H9 (cell line): ENCODE measurements around the gene TIMM13. TPM values are rescaled to one million over a fixed set of nuclear protein-coding genes. Genes with fewer than 3 reads are reported as not detected.

ENCODE experiments used
- DNase-seq: peaks from one replicate; pipeline ENCODE4 v3.0.0-alpha.2; 2017
- H2AFZ ChIP-seq: one replicate; pipeline ENCODE4 v1.6.1; 2013; ENCODE audit warnings: mild to moderate bottlenecking, low read length, control low read depth, moderate library complexity
- H2AK5ac ChIP-seq: 2 replicates; pipeline ENCODE4 v1.6.1; 2013; ENCODE audit warnings: low read length, control low read depth, mixed read lengths; ENCODE audit not compliant: insufficient read length
- H2BK120ac ChIP-seq: one replicate; pipeline ENCODE4 v1.6.1; 2013; ENCODE audit warnings: low read depth, mild to moderate bottlenecking, low read length, control low read depth, inconsistent platforms; ENCODE audit not compliant: poor library complexity, severe bottlenecking
- H2BK12ac ChIP-seq: 2 replicates; pipeline ENCODE4 v1.6.1; 2013; ENCODE audit warnings: low read length, control low read depth, mixed read lengths, low read depth; ENCODE audit not compliant: insufficient read length
- H2BK15ac ChIP-seq: 2 replicates; pipeline ENCODE4 v1.6.1; 2013; ENCODE audit warnings: low read depth, low read length, control low read depth
- H2BK20ac ChIP-seq: one replicate; pipeline ENCODE4 v1.6.1; 2013; ENCODE audit warnings: low read depth, mild to moderate bottlenecking, low read length, control low read depth, inconsistent platforms; ENCODE audit not compliant: poor library complexity, severe bottlenecking
- H2BK5ac ChIP-seq: 2 replicates; pipeline ENCODE4 v1.6.1; 2013; ENCODE audit warnings: low read length, control low read depth, mixed read lengths; ENCODE audit not compliant: insufficient read length
- H3K14ac ChIP-seq: 2 replicates; pipeline ENCODE4 v1.6.1; 2013; ENCODE audit warnings: low read length, control low read depth; ENCODE audit not compliant: insufficient read depth
- H3K18ac ChIP-seq: 2 replicates; pipeline ENCODE4 v1.6.1; 2013; ENCODE audit warnings: low read depth, mild to moderate bottlenecking, mixed read lengths, low read length, control low read depth; ENCODE audit not compliant: insufficient read length
- H3K23ac ChIP-seq: 2 replicates; pipeline ENCODE4 v1.6.1; 2013; ENCODE audit warnings: low read length, control low read depth, mixed read lengths, low read depth; ENCODE audit not compliant: insufficient read length
- H3K23me2 ChIP-seq: 2 replicates; pipeline ENCODE4 v1.6.1; 2013; ENCODE audit warnings: low read depth, mild to moderate bottlenecking, mixed read lengths, low read length, control low read depth; ENCODE audit not compliant: insufficient read length, poor library complexity, severe bottlenecking
- H3K27ac ChIP-seq: 2 replicates; pipeline ENCODE4 v1.5.1; 2013; ENCODE audit warnings: low read length, control low read depth, mixed read lengths, low read depth; ENCODE audit not compliant: insufficient read length
- H3K27me3 ChIP-seq: 2 replicates; pipeline ENCODE4 v1.6.1; 2013; ENCODE audit warnings: low read length, control low read depth, inconsistent platforms; ENCODE audit not compliant: insufficient read depth
- H3K4ac ChIP-seq: 2 replicates; pipeline ENCODE4 v1.6.1; 2013; ENCODE audit warnings: low read depth, mild to moderate bottlenecking, control low read depth, inconsistent platforms, low read length, moderate library complexity
- H3K4me1 ChIP-seq: 2 replicates; pipeline ENCODE4 v1.6.1; 2013; ENCODE audit warnings: low read length, control low read depth, inconsistent platforms; ENCODE audit not compliant: insufficient read depth
- H3K4me2 ChIP-seq: 2 replicates; pipeline ENCODE4 v1.6.1; 2013; ENCODE audit warnings: low read length, control low read depth, mixed read lengths; ENCODE audit not compliant: insufficient read length, insufficient read depth
- H3K56ac ChIP-seq: 2 replicates; pipeline ENCODE4 v1.6.1; 2013; ENCODE audit warnings: low read depth, mild to moderate bottlenecking, mixed read lengths, low read length, control low read depth; ENCODE audit not compliant: insufficient read length
- H3K79me1 ChIP-seq: 2 replicates; pipeline ENCODE4 v1.6.1; 2013; ENCODE audit warnings: low read depth, mild to moderate bottlenecking, moderate library complexity, low read length, control low read depth, inconsistent platforms; ENCODE audit not compliant: insufficient read depth, poor library complexity, severe bottlenecking
- H3K79me2 ChIP-seq: 2 replicates; pipeline ENCODE4 v1.6.1; 2013; ENCODE audit warnings: low read length, control low read depth, inconsistent platforms; ENCODE audit not compliant: insufficient read depth
- H3K9ac ChIP-seq: 2 replicates; pipeline ENCODE4 v1.6.1; 2013; ENCODE audit warnings: low read length, control low read depth, mixed read lengths; ENCODE audit not compliant: insufficient read length; ENCODE audit errors: extremely low read depth
- H3K9me3 ChIP-seq: one replicate; pipeline ENCODE4 v1.6.1; 2013; ENCODE audit warnings: low read depth, low read length, inconsistent platforms; ENCODE audit not compliant: control insufficient read depth
- H3T11ph ChIP-seq: one replicate; pipeline ENCODE4 v1.6.1; 2013; ENCODE audit warnings: mild to moderate bottlenecking, low read length, control low read depth, inconsistent platforms
- H4K20me1 ChIP-seq: one replicate; pipeline ENCODE4 v1.6.1; 2013; ENCODE audit not compliant: control insufficient read depth, insufficient read length, insufficient read depth
- H4K5ac ChIP-seq: 2 replicates; pipeline ENCODE4 v1.6.1; 2013; ENCODE audit warnings: low read depth, mild to moderate bottlenecking, mixed read lengths, low read length, control low read depth; ENCODE audit not compliant: insufficient read length
- H4K8ac ChIP-seq: replicated peaks from 2 replicates; pipeline ENCODE4 v1.6.1; 2013; ENCODE audit warnings: low read length, control low read depth, mixed read lengths, low read depth; ENCODE audit not compliant: insufficient read length
- H4K91ac ChIP-seq: 2 replicates; pipeline ENCODE4 v1.6.1; 2013; ENCODE audit warnings: low read depth, mild to moderate bottlenecking, moderate library complexity, mixed read lengths, low read length, control low read depth; ENCODE audit not compliant: insufficient read length
- H3K27ac Mint-ChIP-seq, 3 experiments: 2 replicates in 2 of 3; 3 replicates in 1 of 3; pipeline ENCODE4 v1.8.0; 2020 to 2021; ENCODE audit warnings: mixed read lengths in 3 of 3, mild to moderate bottlenecking in 1 of 3, moderate library complexity in 1 of 3
- H3K27me3 Mint-ChIP-seq: 2 replicates; pipeline ENCODE4 v1.8.0; 2021; ENCODE audit warnings: low read depth, mild to moderate bottlenecking, moderate library complexity, mixed read lengths
- H3K36me3 Mint-ChIP-seq, 3 experiments: 2 replicates in 2 of 3; 3 replicates in 1 of 3; pipeline ENCODE4 v1.8.0; 2020 to 2021; ENCODE audit warnings: low read depth in 3 of 3, mixed read lengths in 3 of 3; ENCODE audit not compliant: insufficient read depth in 1 of 3
- H3K4me1 Mint-ChIP-seq, 2 experiments: 2 replicates each; pipeline ENCODE4 v1.8.0; 2020; ENCODE audit warnings: mixed read lengths in 2 of 2
- H3K4me3 Mint-ChIP-seq, 2 experiments: 2 replicates in 1 of 2; 3 replicates in 1 of 2; pipeline ENCODE4 v1.8.0; 2020 to 2021; ENCODE audit warnings: mild to moderate bottlenecking in 2 of 2, mixed read lengths in 2 of 2, moderate library complexity in 1 of 2
- H3K9me3 Mint-ChIP-seq, 2 experiments: 2 replicates in 1 of 2; 3 replicates in 1 of 2; pipeline ENCODE4 v1.8.0; 2020; ENCODE audit warnings: mild to moderate bottlenecking in 2 of 2, mixed read lengths in 2 of 2, moderate library complexity in 1 of 2
- WGBS: extraction: QIAGEN DNeasy Blood & Tissue Kit; methylation state at CpG from one replicate; pipeline ENCODE4 v1.1.7; 2013; ENCODE audit warnings: missing lambda C conversion rate, low lambda C conversion rate, mixed read lengths; ENCODE audit not compliant: insufficient read length; ENCODE audit errors: extremely low coverage; 5-methylcytosine and 5-hydroxymethylcytosine counted together
- total RNA-seq: library from RNA; stranded (reverse); gene quantifications from 2 replicates; pipeline ENCODE4 v1.2.1, GENCODE V29; 2021
- TF ChIP-seq, protein P1 (sequence below): fragments of 200-600 bp; sonication (generic); conservative IDR thresholded peaks from 3 replicates; pipeline ENCODE4 v1.8.0; 2021; ENCODE audit warnings: antibody characterized with exemption, mild to moderate bottlenecking

Gene TIMM13
- total RNA-seq, 1 experiment from 2014 or later: 214 TPM

DNA sequence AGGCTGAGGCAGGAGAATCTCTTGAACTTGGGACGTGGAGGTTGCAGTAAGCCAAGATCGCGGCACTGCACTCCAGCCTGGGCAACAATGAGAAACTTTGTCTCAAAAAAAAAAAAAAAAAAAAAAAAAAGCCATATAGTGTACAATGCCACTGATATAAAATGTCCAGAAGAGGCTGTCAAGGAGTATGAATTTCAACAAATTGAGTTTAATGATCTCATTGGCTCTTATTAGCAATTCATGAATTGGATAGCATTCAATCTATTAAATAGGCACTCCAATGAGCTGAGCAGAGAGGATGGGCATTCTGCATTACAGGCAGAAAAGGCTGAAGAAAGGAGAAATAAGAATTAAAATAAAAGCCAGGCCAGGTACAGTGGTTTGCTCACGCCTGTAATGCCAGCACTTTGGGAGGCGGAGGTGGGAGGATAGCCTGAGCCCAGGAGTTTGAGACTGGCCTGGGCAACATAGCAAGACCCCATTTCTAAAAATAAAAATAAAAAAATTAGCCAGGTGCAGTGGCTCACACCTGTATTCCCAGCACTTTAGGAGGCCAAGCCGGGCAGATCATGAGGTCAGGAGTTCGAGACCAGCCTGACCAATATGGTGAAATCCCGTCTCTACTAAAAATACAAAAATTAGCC, 30.1 kb upstream of the TIMM13 start:
- DNase-seq: no peak
- TF ChIP-seq, protein P1, sequence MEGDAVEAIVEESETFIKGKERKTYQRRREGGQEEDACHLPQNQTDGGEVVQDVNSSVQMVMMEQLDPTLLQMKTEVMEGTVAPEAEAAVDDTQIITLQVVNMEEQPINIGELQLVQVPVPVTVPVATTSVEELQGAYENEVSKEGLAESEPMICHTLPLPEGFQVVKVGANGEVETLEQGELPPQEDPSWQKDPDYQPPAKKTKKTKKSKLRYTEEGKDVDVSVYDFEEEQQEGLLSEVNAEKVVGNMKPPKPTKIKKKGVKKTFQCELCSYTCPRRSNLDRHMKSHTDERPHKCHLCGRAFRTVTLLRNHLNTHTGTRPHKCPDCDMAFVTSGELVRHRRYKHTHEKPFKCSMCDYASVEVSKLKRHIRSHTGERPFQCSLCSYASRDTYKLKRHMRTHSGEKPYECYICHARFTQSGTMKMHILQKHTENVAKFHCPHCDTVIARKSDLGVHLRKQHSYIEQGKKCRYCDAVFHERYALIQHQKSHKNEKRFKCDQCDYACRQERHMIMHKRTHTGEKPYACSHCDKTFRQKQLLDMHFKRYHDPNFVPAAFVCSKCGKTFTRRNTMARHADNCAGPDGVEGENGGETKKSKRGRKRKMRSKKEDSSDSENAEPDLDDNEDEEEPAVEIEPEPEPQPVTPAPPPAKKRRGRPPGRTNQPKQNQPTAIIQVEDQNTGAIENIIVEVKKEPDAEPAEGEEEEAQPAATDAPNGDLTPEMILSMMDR: 0 out of 3 replicates have a peak, but pooled peaks have one; percentile 2
- H3K27me3 ChIP-seq: no peaks in the 10 kb centered on the region
- Mint-ChIP-seq H3K36me3 (no peaks in the 10 kb centered on the region; a peak in 2 of 7 replicates), H3K9me3 (no peaks in the 10 kb centered on the region), H3K27ac (no peak overlapping the region), H3K27me3 (no peaks in the 10 kb centered on the region), H3K4me3 (peak overlapping the region; percentile 60 to 85), H3K4me1 (peaks cover 8 to 26% of the 10 kb centered on the region in 2 experiments)
- H2BK15ac ChIP-seq: no peak overlapping the region
- H4K91ac ChIP-seq: no peak overlapping the region
- H3K27ac ChIP-seq: no peak overlapping the region
- no peaks in the 10 kb centered on the region; the same call in 1 of the 2 replicates for H3K4me1 ChIP-seq
- no peak overlapping the region for H2BK5ac ChIP-seq
- no peak overlapping the region for H2BK20ac ChIP-seq
- no peak overlapping the region for H3T11ph ChIP-seq
- no peak overlapping the region for H2BK120ac ChIP-seq
- H3K4ac ChIP-seq: no peak overlapping the region
- H2AK5ac ChIP-seq: no peak overlapping the region
- no peak overlapping the region for H3K56ac ChIP-seq
- peaks cover 11% of the 10 kb centered on the region for H3K23me2 ChIP-seq
- H4K20me1 ChIP-seq: no peaks in the 10 kb centered on the region
- no peak overlapping the region for H3K9ac ChIP-seq
- H4K5ac ChIP-seq: no peak overlapping the region
- H2BK12ac ChIP-seq: no peak overlapping the region
- peaks cover 20% of the 10 kb centered on the region; the same call in 1 of the 2 replicates for H3K79me2 ChIP-seq
- no peak overlapping the region for H3K14ac ChIP-seq
- H3K23ac ChIP-seq: no peak overlapping the region
- WGBS: no CpG with 5 or more reads among the region's 8 CpGs
- H3K79me1 ChIP-seq: peaks cover 4% of the 10 kb centered on the region
- H2AFZ ChIP-seq: no peak overlapping the region
- H3K18ac ChIP-seq: no peak overlapping the region
- H3K9me3 ChIP-seq: no peaks in the 10 kb centered on the region
- no peak overlapping the region for H4K8ac ChIP-seq
- peak overlapping the region; percentile 35 for H3K4me2 ChIP-seq
